Right atrium auricular region (tissue), 2 donors: ENCODE measurements around the gene SAPCD2. TPM values are rescaled to one million over a fixed set of nuclear protein-coding genes. Genes with fewer than 3 reads are reported as not detected.
A peak's percentile ranks its signal among the peaks of the same experiment; 100 is the strongest.

Experiments used
- DNase-seq: peaks from one replicate; pipeline ENCODE4 v3.0.0-alpha.2; 2019; ENCODE audit warnings: low spot score
- H3K27ac ChIP-seq, 2 donors: fragments of 200-600 bp; sonication (generic); 1 replicate in 1 of 2; 2 replicates in 1 of 2; pipeline ENCODE4 v1.5.1; 2016 to 2019
- H3K27me3 ChIP-seq, 2 donors: fragments of 200-600 bp; sonication (generic); one replicate each; pipeline versions ENCODE4 v1.5.1 to v1.6.0; 2017 to 2019
- H3K36me3 ChIP-seq: fragments of 200-600 bp; sonication (generic); one replicate; pipeline ENCODE4 v1.5.1; 2016
- H3K4me1 ChIP-seq, 2 donors: fragments of 200-600 bp; sonication (generic); one replicate each; pipeline versions ENCODE4 v1.5.1 to v1.6.0; 2017 to 2019
- H3K4me3 ChIP-seq, 2 donors: fragments of 200-600 bp; sonication (generic); 1 replicate in 1 of 2; 2 replicates in 1 of 2; pipeline ENCODE4 v1.5.1; 2017 to 2019; ENCODE audit warnings: mild to moderate bottlenecking in 1 of 2, moderate library complexity in 1 of 2
- H3K9me3 ChIP-seq, 2 donors: fragments of 200-600 bp; sonication (generic); one replicate each; pipeline ENCODE4 v1.5.1; 2019
- CTCF ChIP-seq, 2 donors: fragments of 200-600 bp; sonication (generic); IDR thresholded peaks; one replicate each; pipeline ENCODE4 v1.5.1; 2019; ENCODE audit warnings: antibody characterized with exemption in 2 of 2
- total RNA-seq, 2 donors: library from RNA; depleted of rRNA; stranded (reverse); fragments of >200 nt; gene quantifications; one replicate each; pipeline ENCODE4 v1.1.0, GENCODE V29; 2016

SAPCD2 gene
- total RNA-seq, 2 donors from 2014 or later = 0.12 to 0.63 TPM

GRCh38 chr9:137037483-137037882, 32.9 kb downstream of the SAPCD2 start:
- H3K4me1 ChIP-seq = peaks cover 0 to 23% of the 10 kb centered on the region in 2 donors
- no peaks in the 10 kb centered on the region for H3K27me3 ChIP-seq
- H3K27ac ChIP-seq = no peak overlapping the region
- DNase-seq = no peak
- H3K36me3 ChIP-seq = peaks cover 23% of the 10 kb centered on the region
- H3K4me3 ChIP-seq = no peak overlapping the region
- TF ChIP-seq CTCF (IDR thresholded peaks at IDR 0.05) = no peak
- no peaks in the 10 kb centered on the region for H3K9me3 ChIP-seq

GRCh38 chr9:137037035-137037434, 33.3 kb downstream of the SAPCD2 start:
- peaks cover 23% of the 10 kb centered on the region for H3K36me3 ChIP-seq
- TF ChIP-seq CTCF (IDR thresholded peaks at IDR 0.05) = no peak
- H3K4me1 ChIP-seq = peaks cover 0 to 21% of the 10 kb centered on the region in 2 donors
- no peak for DNase-seq
- no peaks in the 10 kb centered on the region for H3K9me3 ChIP-seq
- H3K27me3 ChIP-seq = no peaks in the 10 kb centered on the region
- no peak overlapping the region for H3K27ac ChIP-seq
- no peak overlapping the region for H3K4me3 ChIP-seq

GRCh38 chr9:137035937-137036336, 34.4 kb downstream of the SAPCD2 start:
- Histone ChIP-seq H3K4me1 (peaks cover 0 to 14% of the 10 kb centered on the region in 2 donors), H3K27ac (no peak overlapping the region), H3K27me3 (no peaks in the 10 kb centered on the region), H3K36me3 (peaks cover 23% of the 10 kb centered on the region), H3K9me3 (no peaks in the 10 kb centered on the region), H3K4me3 (no peak overlapping the region)
- no peak for TF ChIP-seq CTCF (IDR thresholded peaks at IDR 0.05)
- no peak for DNase-seq

- peaks cover 0 to 14% of the 10 kb centered on the region in 2 donors for H3K4me1 ChIP-seq
- no peak overlapping the region for H3K4me3 ChIP-seq
- peaks cover 19% of the 10 kb centered on the region for H3K36me3 ChIP-seq
- H3K27me3 ChIP-seq = no peaks in the 10 kb centered on the region
- no peaks in the 10 kb centered on the region for H3K9me3 ChIP-seq
- DNase-seq = no peak
- no peak overlapping the region for H3K27ac ChIP-seq
- peak; percentile 12 to 24 for TF ChIP-seq CTCF (IDR thresholded peaks at IDR 0.05)
Measured at GRCh38 chr9:137035507-137035834, 34.9 kb downstream of the SAPCD2 start.

GRCh38 chr9:137034709-137035506, 35.4 kb downstream of the SAPCD2 start:
- H3K4me1 ChIP-seq = peaks cover 0 to 14% of the 10 kb centered on the region in 2 donors
- no peaks in the 10 kb centered on the region for H3K9me3 ChIP-seq
- peak; percentile 83 for DNase-seq
- no peak overlapping the region for H3K27ac ChIP-seq
- peaks cover 13% of the 10 kb centered on the region for H3K36me3 ChIP-seq
- no peak overlapping the region for H3K4me3 ChIP-seq
- no peaks in the 10 kb centered on the region for H3K27me3 ChIP-seq
- TF ChIP-seq CTCF (IDR thresholded peaks at IDR 0.05) = peak; percentile 90 to 96
